GM21576 (cell line): ENCODE data around the gene CDH23.

Experiments
- ATAC-seq: cut with Tn5 transposase; IDR thresholded peaks from one replicate; pipeline ENCODE4 v1.9.1; 2021; ENCODE audit warnings: mild to moderate bottlenecking, moderate library complexity; ENCODE audit not compliant: unreplicated experiment

CDH23 gene

DNA sequence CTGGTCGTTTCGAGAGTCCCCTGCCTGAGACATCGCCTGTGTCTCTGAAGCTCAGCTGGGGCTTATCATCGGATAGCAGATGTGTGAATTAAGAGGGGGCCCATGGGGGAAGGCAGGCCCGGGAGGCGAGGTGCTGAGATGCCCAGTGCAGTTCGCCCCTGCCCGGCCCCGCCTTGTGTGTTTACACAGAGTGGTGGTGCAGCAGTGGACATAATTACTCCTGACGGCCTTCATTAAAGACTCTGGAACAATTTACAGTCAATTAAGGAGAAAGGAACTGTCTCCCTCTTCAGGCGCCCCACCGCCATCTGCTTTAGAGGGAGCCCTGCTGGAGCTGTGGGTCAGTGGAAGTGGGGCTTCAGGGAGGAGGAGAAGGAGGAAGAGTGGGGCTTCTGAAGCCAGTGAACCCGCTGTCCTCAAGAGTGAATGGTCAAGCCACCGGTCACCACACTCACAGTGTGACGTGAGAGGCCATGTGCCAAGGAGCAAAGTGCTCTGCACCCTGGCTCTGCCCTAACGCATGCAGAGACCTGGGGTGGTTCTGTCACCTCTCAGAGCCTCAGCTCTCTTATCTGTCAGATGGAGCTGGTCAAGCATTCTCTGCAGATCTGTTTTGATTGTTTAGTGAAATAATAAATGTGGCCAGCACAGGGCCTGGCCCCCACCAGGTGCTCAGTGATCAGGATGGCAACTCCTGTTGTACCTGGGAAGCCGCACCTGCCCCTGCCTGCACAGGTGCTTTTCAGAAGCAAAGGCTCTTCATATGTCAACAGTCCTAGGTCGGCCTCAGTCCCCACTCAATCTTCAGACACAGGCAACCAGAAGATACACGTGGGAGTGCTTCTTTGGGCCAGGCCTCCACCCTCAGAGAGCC, 65.6 kb downstream of the CDH23 start:
- no peak for ATAC-seq

DNA sequence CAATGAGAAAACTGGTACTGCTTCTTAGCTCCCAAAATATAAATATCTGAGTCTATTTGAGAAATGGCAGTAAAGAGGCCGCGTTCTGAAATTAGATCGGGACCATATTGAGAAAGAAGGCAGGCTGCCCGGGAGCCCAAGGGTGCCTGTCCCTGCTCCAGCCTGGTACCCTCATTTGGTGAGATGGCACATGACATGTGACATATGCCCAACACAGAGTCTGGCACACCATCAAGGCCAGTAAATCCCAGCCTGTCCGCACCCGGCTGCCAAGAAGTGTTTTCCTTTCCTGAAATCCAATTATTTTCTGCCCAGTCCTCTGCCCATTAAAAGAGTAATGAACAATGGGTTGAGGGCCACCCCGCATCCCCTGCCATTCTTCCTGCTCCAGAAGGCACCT, 66.4 kb downstream of the CDH23 start:
- no peak for ATAC-seq

DNA sequence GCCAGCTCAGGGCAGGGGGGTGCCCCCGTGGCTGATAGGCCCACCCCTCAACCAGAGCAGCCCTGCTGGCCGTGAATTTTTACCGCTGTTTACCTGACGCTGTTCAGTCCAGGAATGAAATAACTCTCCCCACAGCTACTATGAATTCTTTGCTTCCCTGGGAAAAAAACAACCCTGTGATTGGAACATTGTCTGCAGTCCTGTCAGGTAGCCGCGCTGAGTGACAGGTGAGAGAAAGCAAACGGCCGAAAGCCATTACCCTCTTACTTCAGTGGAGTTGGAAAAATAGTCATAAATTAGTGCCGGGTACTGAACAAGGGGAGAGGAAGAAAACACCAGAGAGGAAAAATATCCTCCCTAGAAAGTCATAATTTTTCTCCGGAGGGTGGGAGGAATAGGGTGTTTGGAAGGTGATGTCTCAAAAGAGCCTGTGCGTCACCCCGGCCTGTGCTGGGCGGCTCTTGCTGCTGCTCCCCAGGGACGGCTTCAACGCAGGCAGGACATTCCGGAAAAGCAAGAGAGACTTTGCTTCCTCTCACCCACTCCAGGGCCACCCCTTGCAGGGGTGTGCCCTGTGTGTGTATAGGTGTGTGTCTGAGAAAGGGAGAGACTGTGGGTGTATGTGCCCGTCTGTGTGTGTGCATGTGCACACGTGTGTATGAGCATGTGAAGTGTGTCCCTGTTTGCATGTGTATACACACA, 69.0 kb downstream of the CDH23 start:
- no peak for ATAC-seq

DNA sequence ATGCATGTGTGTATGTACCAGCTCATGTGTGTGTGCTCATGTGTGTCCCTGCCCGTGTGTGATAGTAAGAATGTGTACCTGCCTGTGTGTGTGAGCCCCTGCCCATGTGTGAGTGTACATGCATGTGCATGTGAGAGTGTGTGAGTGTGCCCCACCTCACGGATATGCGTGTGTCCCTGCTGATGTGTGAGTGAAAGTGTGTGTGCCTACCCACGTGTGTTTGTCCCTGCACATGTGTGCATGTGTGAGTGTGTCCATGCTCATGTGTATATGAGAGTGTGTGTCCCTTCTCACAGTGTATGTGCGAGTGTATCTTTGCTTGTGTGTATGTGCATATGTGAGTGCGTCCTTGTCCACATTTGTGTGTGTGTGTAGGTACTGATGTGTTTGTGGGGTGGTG, 69.6 kb downstream of the CDH23 start:
- no peak for ATAC-seq

DNA sequence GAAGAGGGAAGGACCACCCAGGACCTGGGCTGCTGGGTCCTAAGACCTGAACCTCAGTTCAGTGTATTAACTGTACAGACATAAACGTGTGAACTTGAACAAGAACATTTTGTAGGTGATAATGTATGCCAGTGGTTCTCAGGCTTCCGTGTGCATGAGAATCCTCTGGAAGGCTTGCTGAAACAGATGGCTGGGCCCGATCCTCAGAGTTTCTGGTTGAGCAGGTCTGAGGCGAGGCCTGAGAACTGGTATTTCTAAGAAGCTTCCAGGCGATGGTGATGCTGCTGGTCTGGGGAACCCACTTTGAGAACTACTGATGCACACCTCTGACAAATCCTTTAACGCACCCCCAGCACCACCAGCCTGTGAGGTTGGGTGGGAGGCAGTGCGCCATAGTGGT, 70.4 kb downstream of the CDH23 start:
- ATAC-seq: no peak

DNA sequence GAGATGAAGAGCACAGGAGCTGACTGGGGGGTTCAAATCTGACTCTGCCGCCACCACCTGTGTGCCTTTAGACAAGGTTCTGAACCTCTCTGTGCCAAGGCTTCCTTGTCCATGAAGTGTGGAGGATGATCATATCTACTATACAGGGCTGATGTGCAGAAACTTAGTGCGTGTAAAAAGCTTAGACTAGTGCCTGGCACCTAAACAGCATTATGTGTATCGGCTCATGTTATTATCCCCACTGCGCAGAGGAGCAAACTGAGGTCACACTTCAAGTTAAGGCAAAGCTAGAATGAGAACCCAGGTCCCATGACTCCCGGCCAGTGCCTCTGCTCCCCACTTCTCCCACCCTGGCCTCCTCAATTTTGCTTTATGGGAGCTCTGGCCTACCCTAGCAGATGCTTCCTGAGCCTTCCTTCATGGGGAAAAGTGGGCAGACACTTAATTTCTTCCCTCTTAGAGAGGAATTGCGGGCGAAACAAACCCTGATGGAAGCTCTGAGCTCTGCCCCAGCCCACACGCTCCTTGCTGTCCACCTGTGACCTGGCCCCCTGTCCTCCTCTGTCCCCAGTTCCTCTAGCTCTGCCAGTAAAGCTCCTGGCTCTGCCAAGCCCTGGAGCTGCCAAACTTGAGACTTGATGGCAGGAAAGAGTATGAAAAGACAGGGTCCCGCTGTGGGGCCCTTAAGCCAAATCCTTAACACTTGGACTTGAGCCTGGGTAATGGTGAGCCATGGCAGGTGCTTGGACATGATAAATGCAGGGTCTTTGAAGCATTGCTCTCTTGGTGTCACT, 71.0 kb downstream of the CDH23 start:
- no peak for ATAC-seq

DNA sequence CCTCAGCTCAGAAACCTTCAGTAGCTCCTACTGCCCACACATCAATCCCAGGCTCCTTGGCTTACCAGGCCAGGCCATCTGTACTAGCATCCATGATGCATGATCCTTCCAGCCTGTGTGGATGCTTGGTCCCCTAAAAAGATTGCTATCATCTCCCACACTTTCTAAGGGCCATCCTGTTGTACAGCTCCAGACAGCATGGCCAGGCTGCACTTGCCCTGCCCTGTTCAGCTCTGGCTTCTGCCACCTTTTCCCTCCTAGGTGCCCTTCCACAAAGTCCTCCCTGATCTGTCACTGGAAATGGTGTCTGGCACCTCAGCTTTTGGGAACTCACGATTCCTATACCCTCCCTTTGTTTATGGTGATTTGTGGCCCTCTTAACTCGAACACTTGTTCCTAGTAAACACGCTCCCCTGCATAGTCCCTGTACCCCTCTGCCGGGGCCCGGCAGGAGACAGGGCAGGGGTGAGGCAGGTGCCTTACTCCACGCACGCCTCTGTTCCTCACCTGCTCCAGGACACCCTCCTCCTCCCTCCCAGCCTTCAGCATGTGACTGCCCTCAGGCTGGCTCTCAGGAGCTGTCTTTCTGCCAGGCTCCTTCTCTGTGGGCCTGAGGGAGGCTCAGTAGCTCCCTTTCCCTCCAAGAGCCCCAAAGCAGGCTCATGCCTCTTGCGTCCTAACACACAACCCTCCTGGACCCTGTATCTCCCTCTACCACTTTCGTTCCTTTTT, 71.8 kb downstream of the CDH23 start:
- no peak for ATAC-seq

DNA sequence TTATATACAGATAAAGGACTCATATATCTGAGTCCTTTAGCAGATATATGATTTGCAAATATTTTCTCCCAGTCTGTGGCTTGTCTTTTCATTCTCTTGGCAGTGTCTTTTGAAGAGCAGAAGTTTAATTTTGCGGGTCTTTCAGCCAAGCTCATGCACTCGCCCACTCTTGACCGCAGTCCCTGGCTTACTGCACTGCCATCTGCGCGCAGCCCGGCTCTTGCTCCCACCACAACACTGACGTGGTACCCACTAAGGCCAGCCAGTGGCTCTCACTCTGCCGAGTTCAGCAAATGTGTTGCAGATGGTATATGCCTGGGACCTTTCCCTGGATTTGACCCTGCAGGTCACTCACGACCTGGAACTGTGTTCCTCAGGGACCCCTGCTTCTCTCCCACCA, 74.3 kb downstream of the CDH23 start:
- no peak for ATAC-seq

DNA sequence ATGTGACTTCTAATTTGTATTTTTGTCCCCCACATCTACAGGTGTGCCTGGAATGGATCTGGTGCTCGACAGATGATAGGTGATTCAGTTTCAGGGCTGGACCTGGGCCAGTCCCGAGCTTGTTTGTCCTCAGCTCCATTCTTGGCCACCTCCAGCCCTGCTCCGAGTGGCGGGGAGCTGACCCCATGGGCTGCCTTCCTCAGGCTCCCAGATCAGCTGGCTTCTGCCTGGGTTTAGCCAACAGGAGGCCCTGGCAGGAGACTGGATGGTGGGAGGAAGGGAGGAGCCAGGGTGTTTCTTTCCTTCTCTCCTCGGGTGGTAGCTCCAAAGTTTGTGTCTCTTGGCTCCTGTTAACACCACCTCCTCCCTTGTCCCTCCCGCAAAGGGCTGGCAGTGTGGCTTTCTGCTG, 75.2 kb downstream of the CDH23 start:
- no peak for ATAC-seq

DNA sequence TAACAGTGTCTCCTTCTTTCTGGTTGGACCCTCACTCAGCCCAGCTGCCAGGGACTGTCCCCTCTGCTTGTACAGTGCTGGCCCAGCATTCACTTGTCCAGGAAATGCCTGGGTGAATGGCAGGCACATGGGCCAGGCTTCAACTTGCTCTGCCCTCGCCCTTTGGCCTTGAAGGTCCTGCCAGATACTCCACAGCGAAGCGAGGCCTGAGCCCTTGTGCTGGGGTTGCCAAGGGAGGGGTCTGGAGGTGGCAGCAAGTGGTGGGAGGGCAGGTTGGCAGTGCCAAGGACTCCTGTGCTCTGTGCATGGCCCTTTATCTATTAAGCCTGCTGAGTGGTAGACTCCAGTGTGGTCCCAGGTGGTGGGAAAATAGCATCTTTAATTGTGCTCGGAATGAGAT, 75.7 kb downstream of the CDH23 start:
- ATAC-seq: no peak

DNA sequence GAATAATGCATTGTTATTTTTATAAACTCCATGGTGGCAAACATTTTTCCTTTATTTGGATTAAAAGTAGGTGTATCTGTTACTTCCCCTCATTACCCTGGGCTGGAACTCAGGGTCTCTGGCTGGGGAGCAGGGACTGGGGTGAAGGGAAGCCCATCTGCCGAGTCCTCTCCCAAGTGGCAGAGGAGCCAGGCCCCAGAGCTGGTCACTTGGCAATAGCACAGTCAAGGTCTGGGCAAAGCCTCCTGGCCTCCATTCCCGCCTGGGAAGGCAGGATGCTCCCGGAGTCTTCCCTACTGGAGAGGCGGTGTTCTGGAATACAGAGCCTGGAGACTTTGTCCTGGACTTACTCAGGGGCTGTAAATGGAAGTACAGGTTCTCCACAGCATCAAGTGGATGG, 76.2 kb downstream of the CDH23 start:
- no peak for ATAC-seq

DNA sequence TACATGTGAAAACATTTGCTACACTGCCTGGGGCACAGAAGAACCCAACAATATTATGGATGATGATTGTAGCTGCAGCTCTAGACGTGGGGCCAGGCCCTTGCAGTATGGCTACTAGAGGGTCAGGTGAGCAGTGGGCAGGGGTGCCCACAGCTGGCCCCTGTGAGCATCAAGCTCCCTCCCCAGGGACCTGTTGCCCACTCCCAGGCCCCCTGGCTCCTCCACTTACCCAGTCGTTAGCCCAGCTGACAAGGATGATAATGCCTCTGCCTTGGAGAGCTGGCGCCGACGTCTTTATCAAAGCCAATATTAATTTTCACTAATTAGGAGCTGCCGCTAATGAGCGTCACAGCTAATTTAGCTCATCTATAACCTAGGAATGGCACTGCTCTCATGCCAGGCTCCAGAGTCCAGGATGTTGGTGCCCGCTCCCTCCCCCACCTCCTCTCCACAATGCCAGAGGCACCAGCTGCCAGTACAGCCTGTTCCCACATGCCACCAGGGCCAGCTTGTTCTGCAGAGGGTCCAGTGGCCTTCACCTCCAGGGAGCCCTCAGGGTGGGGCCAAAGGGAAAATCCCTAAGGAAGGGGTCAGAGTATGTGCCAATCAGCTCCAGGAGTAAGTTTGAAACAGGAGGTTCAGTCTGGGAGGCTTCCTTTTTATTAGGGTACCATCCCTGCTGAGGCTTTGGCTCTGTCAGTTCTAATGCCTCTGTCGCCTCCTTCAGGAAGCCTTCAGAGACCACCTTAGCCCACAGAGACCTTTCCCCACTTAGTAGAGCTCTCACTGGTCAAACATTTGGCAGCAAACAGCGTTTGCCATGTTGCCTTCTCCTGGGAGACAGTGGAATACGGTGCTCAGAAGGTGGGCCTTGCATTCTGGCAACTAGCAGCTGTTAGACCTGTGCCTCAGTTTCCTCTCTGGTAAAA, 77.2 kb downstream of the CDH23 start:
- ATAC-seq: no peak

DNA sequence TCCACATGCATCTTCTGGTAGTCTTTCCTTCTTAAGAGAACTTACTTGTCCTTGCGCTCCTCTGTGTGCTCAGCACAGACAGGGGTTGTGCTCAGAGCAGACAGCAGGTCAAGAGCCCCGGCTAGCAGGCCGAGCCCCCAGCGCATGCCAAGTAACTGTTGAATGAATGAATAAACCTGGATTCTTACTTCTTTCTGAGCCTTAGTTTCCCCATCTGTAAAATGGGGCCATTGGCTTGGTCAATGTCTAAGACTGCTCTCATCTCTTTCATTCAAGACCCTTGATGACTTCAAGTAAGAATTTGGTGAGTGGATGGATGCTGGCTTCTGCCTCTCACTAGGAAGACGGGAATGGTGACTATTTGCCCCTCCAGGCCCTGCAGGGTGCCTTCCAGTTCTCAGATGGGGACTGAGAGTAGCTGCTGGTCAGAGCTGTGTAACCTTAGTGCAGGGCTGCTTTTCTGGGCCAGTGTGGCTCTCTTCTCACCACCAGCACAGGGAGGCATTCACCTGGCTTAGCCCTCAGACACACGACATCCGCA, 78.1 kb downstream of the CDH23 start:
- ATAC-seq: no peak

DNA sequence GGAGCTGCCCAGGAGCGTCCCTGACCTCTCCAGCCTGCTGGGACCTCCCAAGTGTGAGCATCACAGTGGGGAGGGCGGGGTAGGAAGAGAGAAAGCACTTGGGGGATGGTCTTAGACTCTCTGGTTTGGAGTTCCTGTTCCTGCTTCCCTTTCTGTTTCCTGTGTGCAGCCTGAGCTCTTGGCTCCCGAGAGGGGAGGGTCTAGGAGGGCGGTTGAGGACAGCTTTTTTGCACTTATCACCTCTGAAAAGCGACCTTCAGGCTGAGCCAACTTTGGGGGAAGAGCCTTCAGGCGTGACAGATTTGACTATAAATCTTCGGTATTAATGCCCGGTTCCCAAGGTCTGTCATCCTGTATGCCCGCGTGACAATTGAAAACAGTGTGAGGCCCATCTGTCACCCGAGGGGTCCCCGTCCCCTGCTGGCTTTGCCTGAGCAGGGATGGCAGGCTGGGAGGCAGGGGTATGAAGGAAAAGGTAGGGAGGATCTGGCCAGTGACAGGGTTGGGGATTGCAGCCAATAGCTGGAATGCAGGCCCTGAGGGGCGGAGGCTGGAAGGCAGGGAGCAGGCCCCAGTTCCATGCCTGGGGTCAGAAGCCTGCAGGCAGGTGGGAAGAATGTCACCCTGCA, 78.6 kb downstream of the CDH23 start:
- no peak for ATAC-seq

DNA sequence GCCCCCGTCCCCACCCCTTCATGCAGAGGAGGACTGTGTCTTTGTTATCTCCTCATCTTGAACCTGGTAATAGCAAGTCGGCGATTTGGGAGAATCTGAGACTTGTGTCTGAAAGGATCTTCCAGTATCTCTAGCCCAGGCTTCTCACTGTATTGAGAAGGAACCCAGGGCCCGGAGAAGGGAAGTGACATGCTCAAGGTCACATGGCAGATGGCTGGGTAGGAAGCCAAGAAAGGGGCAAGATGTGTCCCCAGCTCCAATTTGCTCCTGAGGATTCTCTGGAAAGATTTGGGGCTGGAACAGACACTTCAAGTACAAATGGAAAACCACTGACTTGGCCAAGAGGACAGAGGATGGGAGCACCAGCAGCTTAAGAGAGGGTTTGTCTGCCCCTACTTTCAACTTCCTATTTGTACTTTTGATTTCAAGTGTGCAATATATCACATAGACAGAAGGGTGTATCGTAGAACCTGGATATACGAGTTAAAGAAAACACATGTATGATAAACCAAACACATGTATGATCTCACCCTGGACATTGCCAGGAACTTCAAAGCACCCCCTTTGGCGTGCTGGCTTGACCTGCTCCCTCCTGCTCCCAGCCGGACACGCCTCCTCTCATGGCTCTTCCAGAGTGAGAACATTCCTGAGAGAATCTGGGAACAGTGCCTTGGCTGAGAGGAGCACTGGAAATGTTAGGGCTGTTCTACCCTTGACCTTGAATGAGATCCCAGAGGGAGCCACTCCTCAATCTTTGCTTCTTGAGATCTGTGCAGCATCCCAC, 79.7 kb downstream of the CDH23 start:
- ATAC-seq: no peak

DNA sequence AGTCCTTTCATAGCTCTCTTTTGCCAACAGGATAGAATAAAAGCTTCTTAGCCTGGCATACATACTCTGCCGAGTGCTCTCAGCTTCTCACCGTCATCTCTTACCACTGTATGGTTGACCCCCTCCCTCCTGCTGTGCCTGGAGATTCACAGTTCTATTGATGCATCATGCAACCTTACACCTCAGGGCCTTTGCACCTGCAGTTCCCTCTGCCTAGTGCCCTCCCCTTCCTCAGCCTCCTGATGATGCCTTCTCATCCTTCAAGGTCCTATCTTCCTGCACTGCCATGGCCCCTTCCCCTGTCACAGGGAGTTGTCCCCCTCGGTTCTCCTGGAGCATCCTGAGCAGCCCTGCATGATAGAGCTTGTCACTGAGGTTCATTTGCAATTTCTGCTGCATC, 81.5 kb downstream of the CDH23 start:
- no peak for ATAC-seq

DNA sequence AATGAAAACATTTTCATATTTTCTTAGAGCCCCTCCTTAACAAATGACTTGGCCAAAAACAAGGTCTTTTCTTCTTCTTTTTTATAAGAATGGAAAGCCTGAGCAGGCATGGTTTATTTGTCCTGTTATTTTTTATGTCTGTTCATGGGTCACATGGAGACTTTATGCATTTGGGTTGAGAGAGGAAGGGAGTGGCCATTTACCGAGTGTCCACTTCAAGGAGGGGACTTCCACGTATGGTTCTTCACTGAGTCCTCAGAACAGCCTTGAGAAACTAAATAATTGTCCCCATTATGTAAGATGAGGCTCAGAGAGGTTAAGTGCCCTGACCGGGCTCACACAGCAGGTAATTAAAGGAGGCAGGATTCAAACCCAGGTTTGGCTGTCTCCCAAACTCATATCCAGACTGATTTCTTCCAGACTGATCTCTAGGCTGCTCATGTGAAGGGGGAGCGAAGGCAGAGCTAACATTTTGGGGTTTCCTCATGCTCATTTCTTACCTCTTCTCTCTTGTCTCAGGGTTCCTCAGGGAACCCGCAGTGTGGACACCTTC, 82.2 kb downstream of the CDH23 start:
- ATAC-seq: no peak

DNA sequence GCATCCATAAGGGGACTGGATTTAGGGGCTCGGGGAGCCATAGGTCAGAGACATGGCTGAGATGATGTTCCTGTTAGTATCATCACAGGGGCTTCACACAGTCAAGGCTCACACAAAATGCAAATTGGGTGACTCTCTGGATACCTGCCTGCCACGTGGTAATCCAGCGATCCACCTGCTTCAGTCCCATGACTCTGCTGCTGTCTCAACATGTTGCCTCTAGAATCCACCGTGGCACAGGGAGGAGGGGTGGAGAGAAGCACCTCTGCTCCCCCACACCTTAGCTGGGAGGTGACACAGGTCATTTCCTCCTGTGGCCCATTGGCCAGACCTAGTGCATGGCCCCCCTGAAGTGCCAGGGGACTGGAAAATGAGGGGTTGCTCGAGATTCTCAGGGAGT, 83.1 kb downstream of the CDH23 start:
- no peak for ATAC-seq
